Mesothelial cell of epicardium (in vitro differentiated cells): ENCODE results near the gene PJA2. TPM values are rescaled to one million over a fixed set of nuclear protein-coding genes. Genes with fewer than 3 reads are reported as not detected.
"Not testable (repeated sequence)": the region's sequence is repeated elsewhere in the genome, so short reads cannot be mapped to it uniquely, and the experiment has no call there.

Source experiments
- DNase-seq, 2 experiments: peaks; one replicate each; pipeline ENCODE4 v3.0.0; 2021; ENCODE audit warnings: low spot score in 2 of 2; ENCODE audit not compliant: unreplicated experiment in 2 of 2
- H3K27ac Mint-ChIP-seq: 2 replicates; pipeline ENCODE4 v1.8.0; 2021; ENCODE audit warnings: mixed read lengths
- H3K27me3 Mint-ChIP-seq: 2 replicates; pipeline ENCODE4 v1.8.0; 2021; ENCODE audit warnings: low read depth, mixed read lengths
- H3K36me3 Mint-ChIP-seq: 2 replicates; pipeline ENCODE4 v1.8.0; 2021; ENCODE audit warnings: mixed read lengths
- H3K4me1 Mint-ChIP-seq: 2 replicates; pipeline ENCODE4 v1.8.0; 2021; ENCODE audit warnings: mixed read lengths
- H3K4me3 Mint-ChIP-seq: 2 replicates; pipeline ENCODE4 v1.8.0; 2021; ENCODE audit warnings: mild to moderate bottlenecking, moderate library complexity, mixed read lengths
- H3K9me3 Mint-ChIP-seq: 2 replicates; pipeline ENCODE4 v1.8.0; 2021; ENCODE audit warnings: mixed read lengths
- total RNA-seq: library from RNA; stranded (reverse); gene quantifications from 3 replicates; pipeline ENCODE4 v1.2.1, GENCODE V29; 2021
- TF ChIP-seq, protein P1 (sequence below): fragments of 200-600 bp; sonication (generic); IDR thresholded peaks from one replicate; pipeline ENCODE4 v1.5.0; 2021; ENCODE audit warnings: antibody characterized with exemption; ENCODE audit not compliant: unreplicated experiment

PJA2 gene
- total RNA-seq, 1 donor from 2014 or later, result 69.2 TPM

DNA sequence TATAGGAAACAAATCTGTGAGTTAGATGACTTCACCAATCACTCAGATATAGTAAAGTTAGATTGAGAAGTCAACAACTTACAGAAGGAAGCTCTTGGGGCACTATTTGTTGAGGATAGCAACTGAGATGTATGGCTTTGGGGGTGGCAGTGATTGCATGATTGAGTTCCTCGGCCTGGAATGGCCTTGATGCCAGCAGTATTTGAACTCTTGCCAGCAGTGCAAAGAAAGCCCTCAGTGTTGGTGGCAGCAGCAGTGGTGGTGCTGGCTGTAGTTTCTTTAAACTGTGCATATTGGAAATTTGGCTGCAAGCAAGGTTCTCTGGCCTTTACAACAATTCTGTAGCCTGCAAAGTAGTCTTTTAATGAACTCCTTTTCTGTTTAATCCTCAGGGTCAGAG, 41.4 kb upstream of the PJA2 start:
- H3K9me3 Mint-ChIP-seq, result no peaks in the 10 kb centered on the region
- H3K27ac Mint-ChIP-seq, result no peak overlapping the region
- TF ChIP-seq, protein P1, sequence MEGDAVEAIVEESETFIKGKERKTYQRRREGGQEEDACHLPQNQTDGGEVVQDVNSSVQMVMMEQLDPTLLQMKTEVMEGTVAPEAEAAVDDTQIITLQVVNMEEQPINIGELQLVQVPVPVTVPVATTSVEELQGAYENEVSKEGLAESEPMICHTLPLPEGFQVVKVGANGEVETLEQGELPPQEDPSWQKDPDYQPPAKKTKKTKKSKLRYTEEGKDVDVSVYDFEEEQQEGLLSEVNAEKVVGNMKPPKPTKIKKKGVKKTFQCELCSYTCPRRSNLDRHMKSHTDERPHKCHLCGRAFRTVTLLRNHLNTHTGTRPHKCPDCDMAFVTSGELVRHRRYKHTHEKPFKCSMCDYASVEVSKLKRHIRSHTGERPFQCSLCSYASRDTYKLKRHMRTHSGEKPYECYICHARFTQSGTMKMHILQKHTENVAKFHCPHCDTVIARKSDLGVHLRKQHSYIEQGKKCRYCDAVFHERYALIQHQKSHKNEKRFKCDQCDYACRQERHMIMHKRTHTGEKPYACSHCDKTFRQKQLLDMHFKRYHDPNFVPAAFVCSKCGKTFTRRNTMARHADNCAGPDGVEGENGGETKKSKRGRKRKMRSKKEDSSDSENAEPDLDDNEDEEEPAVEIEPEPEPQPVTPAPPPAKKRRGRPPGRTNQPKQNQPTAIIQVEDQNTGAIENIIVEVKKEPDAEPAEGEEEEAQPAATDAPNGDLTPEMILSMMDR, result no peak
- no peaks in the 10 kb centered on the region for H3K27me3 Mint-ChIP-seq
- DNase-seq, result no peak
- no peaks in the 10 kb centered on the region for H3K36me3 Mint-ChIP-seq
- peaks cover 28% of the 10 kb centered on the region for H3K4me1 Mint-ChIP-seq
- no peak overlapping the region for H3K4me3 Mint-ChIP-seq

DNA sequence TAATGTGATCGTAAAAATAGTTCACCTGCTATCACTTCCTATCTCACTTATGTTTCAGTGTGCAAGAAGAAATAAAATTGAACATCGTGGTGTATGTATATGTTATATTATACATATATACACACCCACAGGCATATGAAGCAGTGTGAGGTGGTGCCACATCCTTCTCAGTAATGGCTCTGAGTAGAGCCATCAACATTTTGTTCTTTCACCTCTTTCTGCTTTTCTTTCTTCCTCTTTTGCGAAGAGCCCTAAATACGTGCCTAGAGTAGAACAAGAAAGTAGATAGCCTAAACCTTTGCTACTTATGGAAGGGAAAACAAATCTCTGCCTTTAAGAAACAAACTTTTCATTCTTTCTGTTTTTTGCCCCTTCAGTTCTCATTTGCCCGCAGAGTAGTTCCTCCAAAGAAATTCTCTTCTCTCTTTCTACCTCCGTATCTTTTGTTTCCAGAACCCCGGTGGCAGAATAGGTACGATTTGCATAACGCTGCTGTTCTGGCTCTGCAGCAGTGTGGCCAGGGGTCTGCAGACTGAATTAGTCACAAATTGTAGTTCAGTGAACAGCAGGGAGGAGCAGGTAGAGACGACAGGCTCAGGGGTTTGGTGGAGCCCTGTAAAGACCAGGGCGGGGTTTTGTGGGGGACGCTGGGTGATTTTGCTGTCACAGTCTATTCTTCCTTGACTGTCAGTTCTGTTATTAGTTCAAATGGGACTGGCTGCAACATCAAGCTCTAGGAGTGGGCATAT, 40.5 kb upstream of the PJA2 start:
- H3K4me1 Mint-ChIP-seq, result peaks cover 21% of the 10 kb centered on the region
- DNase-seq, result no peak
- H3K36me3 Mint-ChIP-seq, result no peaks in the 10 kb centered on the region
- H3K27ac Mint-ChIP-seq, result no peak overlapping the region
- no peak overlapping the region for H3K4me3 Mint-ChIP-seq
- no peaks in the 10 kb centered on the region for H3K9me3 Mint-ChIP-seq
- no peaks in the 10 kb centered on the region for H3K27me3 Mint-ChIP-seq
- TF ChIP-seq, protein P1, result no peak

DNA sequence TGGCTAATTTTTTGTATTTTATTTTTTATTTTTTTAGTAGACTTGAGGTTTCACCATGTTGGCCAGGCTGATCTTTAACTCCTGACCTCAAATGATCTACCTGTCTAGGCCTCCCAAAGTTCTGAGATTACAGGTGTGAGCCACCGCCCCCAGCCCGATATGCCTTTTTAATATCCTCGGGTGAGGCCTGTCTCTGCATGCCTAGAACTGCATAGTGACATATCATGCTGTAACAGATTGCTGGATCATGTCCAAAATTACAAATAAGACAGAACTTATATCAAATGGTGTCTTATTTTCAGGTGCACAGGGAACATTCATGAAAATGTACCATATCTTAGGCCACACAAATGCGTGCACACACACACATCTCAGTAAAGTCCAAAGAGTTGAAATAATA, 39.1 kb upstream of the PJA2 start:
- no peaks in the 10 kb centered on the region for H3K36me3 Mint-ChIP-seq
- DNase-seq, result no peak
- peaks cover 12% of the 10 kb centered on the region for H3K4me1 Mint-ChIP-seq
- no peak overlapping the region for H3K4me3 Mint-ChIP-seq
- H3K9me3 Mint-ChIP-seq, result peaks cover 5% of the 10 kb centered on the region
- no peaks in the 10 kb centered on the region for H3K27me3 Mint-ChIP-seq
- no peak overlapping the region for H3K27ac Mint-ChIP-seq
- TF ChIP-seq, protein P1, result no peak

DNA sequence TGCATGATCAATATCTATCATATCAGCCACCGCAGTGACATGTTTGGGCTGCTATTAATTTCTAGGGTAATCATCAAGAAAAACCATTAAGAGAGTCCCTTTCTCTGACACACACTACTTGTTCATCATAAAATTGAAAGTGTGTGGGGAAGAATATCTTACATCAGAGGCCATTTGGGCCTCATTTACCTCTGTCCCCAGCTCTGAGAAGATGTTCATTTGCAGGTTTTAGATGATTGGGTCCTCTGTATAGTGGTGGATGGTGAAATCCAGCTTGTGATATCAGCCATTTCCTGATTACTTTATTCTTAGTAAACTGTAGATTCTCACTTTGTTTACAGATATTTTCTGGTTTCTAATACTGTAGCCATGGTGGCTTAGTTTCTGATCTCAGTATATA, 29.8 kb upstream of the PJA2 start:
- no peaks in the 10 kb centered on the region for H3K4me1 Mint-ChIP-seq
- no peaks in the 10 kb centered on the region for H3K27me3 Mint-ChIP-seq
- TF ChIP-seq, protein P1, result no peak
- H3K4me3 Mint-ChIP-seq, result no peak overlapping the region
- no peak for DNase-seq
- peaks cover 11% of the 10 kb centered on the region for H3K9me3 Mint-ChIP-seq
- no peak overlapping the region for H3K27ac Mint-ChIP-seq
- peaks cover 3% of the 10 kb centered on the region for H3K36me3 Mint-ChIP-seq

DNA sequence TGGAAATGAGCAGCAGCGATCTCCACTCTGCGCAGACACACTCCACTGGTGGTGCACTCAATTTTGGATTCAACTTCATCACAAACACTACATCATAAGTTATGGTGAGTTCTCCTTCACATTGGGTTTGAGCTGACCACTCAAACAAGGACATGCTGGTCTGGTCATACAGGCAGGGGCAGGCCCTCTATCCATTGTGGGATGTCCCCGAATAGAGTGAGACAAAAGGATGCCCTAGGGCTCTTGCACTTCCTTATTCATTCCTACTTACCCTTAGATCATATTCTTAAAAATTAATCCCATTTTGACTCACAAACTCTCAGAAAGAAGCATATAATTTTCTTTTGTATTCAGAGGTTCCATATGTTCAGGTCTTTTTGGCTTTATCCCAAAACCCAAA, 16.3 kb upstream of the PJA2 start:
- H3K4me3 Mint-ChIP-seq, result no peak overlapping the region
- H3K4me1 Mint-ChIP-seq, result peaks cover 7% of the 10 kb centered on the region
- H3K27me3 Mint-ChIP-seq, result no peaks in the 10 kb centered on the region
- H3K36me3 Mint-ChIP-seq, result no peaks in the 10 kb centered on the region
- TF ChIP-seq, protein P1, result no peak
- no peak overlapping the region for H3K27ac Mint-ChIP-seq
- H3K9me3 Mint-ChIP-seq, result peaks cover 12% of the 10 kb centered on the region
- no peak for DNase-seq

DNA sequence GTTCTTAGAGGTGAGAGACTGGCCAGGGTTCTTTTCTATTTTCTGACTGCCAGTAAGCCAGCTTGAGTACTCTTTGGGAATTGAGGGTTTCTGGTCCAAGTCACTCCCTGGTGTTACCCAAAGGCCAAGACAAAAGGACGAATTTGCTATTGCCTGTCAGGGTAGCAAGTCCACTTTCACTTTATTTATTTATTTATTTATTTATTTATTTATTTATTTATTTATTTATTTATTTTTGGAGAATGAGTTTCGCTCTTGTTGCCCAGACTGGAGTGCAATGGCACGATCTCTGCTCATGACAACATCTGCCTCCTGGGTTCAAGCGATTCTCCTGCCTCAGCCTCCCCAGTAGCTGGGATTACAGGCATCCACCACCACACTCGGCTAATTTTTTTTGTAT, 15.7 kb upstream of the PJA2 start:
- H3K27me3 Mint-ChIP-seq, H3K27ac Mint-ChIP-seq: not testable (repeated sequence)

More for the DNA sequence above, 15.7 kb upstream of the PJA2 start:
- H3K4me3 Mint-ChIP-seq, H3K36me3 Mint-ChIP-seq, DNase-seq, H3K4me1 Mint-ChIP-seq: not testable (repeated sequence)
- H3K9me3 Mint-ChIP-seq, result peaks cover 12% of the 10 kb centered on the region
